GM23338 (cell line): Measurements from ENCODE around the gene GAB2. TPM values are rescaled to one million over a fixed set of nuclear protein-coding genes. Genes with fewer than 3 reads are reported as not detected.
"Not testable (repeated sequence)": the region's sequence is repeated elsewhere in the genome, so short reads cannot be mapped to it uniquely, and the experiment has no call there.

Experiments
- ATAC-seq: fragments of 200-7000 bp; cut with Tn5 transposase; 3 replicates; pipeline ENCODE4 v1.9.1; 2020
- DNase-seq: peaks from one replicate; pipeline ENCODE4 v3.0.0-alpha.2; 2015; ENCODE audit warnings: low spot score
- H2AFZ ChIP-seq: fragments of 200-600 bp; sonication (generic); 2 replicates; pipeline ENCODE4 v1.8.0; 2016; ENCODE audit warnings: antibody characterized with exemption, mild to moderate bottlenecking, moderate library complexity
- H3F3A ChIP-seq: fragments of 200-600 bp; sonication (generic); replicated peaks from 2 replicates; pipeline ENCODE4 v1.8.0; 2017; ENCODE audit warnings: antibody characterized with exemption, mixed run types, low read depth
- H3K27ac ChIP-seq: fragments of 200-600 bp; sonication (generic); 2 replicates; pipeline ENCODE4 v1.6.1; 2016; ENCODE audit warnings: low read depth
- H3K27me3 ChIP-seq: fragments of 200-600 bp; sonication (generic); 2 replicates; pipeline ENCODE4 v1.8.0; 2016; ENCODE audit warnings: mild to moderate bottlenecking, mixed run types, moderate library complexity; ENCODE audit not compliant: insufficient read depth
- H3K36me3 ChIP-seq: fragments of 200-600 bp; sonication (generic); 2 replicates; pipeline ENCODE4 v1.8.0; 2016; ENCODE audit warnings: mild to moderate bottlenecking; ENCODE audit not compliant: insufficient read depth
- H3K4me1 ChIP-seq: fragments of 200-600 bp; sonication (generic); 2 replicates; pipeline ENCODE4 v1.8.0; 2016; ENCODE audit warnings: mild to moderate bottlenecking, moderate library complexity; ENCODE audit not compliant: insufficient read depth
- H3K4me2 ChIP-seq: fragments of 200-600 bp; sonication (generic); 2 replicates; pipeline ENCODE4 v1.7.1; 2017; ENCODE audit warnings: mixed run types
- H3K4me3 ChIP-seq: fragments of 200-600 bp; sonication (generic); 2 replicates; pipeline ENCODE4 v1.6.1; 2016; ENCODE audit warnings: mixed run types
- H3K79me2 ChIP-seq: fragments of 200-600 bp; sonication (generic); replicated peaks from 2 replicates; pipeline ENCODE4 v1.8.0; 2017; ENCODE audit warnings: mild to moderate bottlenecking; ENCODE audit not compliant: insufficient read depth
- H3K9me2 ChIP-seq: fragments of 200-600 bp; sonication (generic); 2 replicates; pipeline ENCODE4 v1.8.0; 2017; ENCODE audit not compliant: insufficient read depth
- H4K20me1 ChIP-seq: fragments of 200-600 bp; sonication (generic); replicated peaks from 2 replicates; pipeline ENCODE4 v1.8.0; 2017; ENCODE audit warnings: mild to moderate bottlenecking; ENCODE audit not compliant: insufficient read depth
- H3K27ac Mint-ChIP-seq: 2 replicates; pipeline ENCODE4 v1.8.0; 2020; ENCODE audit warnings: inconsistent platforms, mild to moderate bottlenecking, moderate library complexity, mixed read lengths
- H3K27me3 Mint-ChIP-seq: 3 replicates; pipeline ENCODE4 v1.8.0; 2022; ENCODE audit warnings: low read depth, mild to moderate bottlenecking, moderate library complexity, mixed read lengths, inconsistent platforms; ENCODE audit not compliant: insufficient read depth, poor library complexity
- H3K36me3 Mint-ChIP-seq: 3 replicates; pipeline ENCODE4 v1.8.0; 2021; ENCODE audit warnings: low read depth, mild to moderate bottlenecking, inconsistent platforms, moderate library complexity, mixed read lengths
- H3K4me1 Mint-ChIP-seq: 3 replicates; pipeline ENCODE4 v1.8.0; 2020; ENCODE audit warnings: mild to moderate bottlenecking, inconsistent platforms, mixed read lengths
- H3K4me3 Mint-ChIP-seq: 3 replicates; pipeline ENCODE4 v1.8.0; 2021; ENCODE audit warnings: moderate library complexity, mild to moderate bottlenecking, inconsistent platforms, mixed read lengths
- H3K9me3 Mint-ChIP-seq: 3 replicates; pipeline ENCODE4 v1.8.0; 2020; ENCODE audit warnings: moderate library complexity, mild to moderate bottlenecking, inconsistent platforms, mixed read lengths
- CREB1 ChIP-seq: fragments of 250-450 bp; sonication (Bioruptor Pico); IDR thresholded peaks from 2 replicates; pipeline ENCODE4 v1.5.0; 2020; ENCODE audit warnings: low read depth, mild to moderate bottlenecking, moderate library complexity
- ETS1 ChIP-seq: IDR thresholded peaks from 2 replicates; pipeline ENCODE4 v1.6.1; 2016; ENCODE audit warnings: antibody characterized with exemption
- EZH2 ChIP-seq: fragments of 200-600 bp; sonication (generic); IDR thresholded peaks from one replicate; pipeline ENCODE4 v1.8.0; 2017; ENCODE audit warnings: antibody characterized with exemption, mild to moderate bottlenecking, low read depth; ENCODE audit not compliant: unreplicated experiment
- JUNB ChIP-seq: IDR thresholded peaks from one replicate; pipeline ENCODE4 v1.6.1; 2016; ENCODE audit warnings: antibody characterized with exemption; ENCODE audit not compliant: unreplicated experiment
- POLR2AphosphoS5 ChIP-seq: IDR thresholded peaks from 2 replicates; pipeline ENCODE4 v1.6.1; 2016; ENCODE audit warnings: antibody characterized with exemption, low read depth
- REST ChIP-seq: IDR thresholded peaks from one replicate; pipeline ENCODE4 v1.6.1; 2018; ENCODE audit warnings: antibody characterized with exemption; ENCODE audit not compliant: unreplicated experiment
- STAT1 ChIP-seq: IDR thresholded peaks from one replicate; pipeline ENCODE4 v1.6.1; 2016; ENCODE audit warnings: antibody characterized with exemption; ENCODE audit not compliant: unreplicated experiment
- ZNF114 ChIP-seq: fragments of 250-450 bp; sonication (Bioruptor Pico); IDR thresholded peaks from 2 replicates; pipeline ENCODE4 v1.5.0; 2020; ENCODE audit warnings: mild to moderate bottlenecking, moderate library complexity
- polyA plus RNA-seq: library from polyadenylated mRNA; unstranded; fragments of >200 nt; fragmentation: Nextera tagmentation; extraction: Ambion mirVana; gene quantifications from 2 replicates; pipeline ENCODE4 v1.2.1, GENCODE V29; 2016
- total RNA-seq: library from RNA; depleted of rRNA; stranded (reverse); fragments of >200 nt; shearing (Covaris generic); gene quantifications from 2 replicates; pipeline ENCODE4 v1.2.3, GENCODE V29; 2014

Gene GAB2
- total and polyA plus RNA-seq, 2 experiments from 2014 or later = 2.0 to 10.8 TPM

GRCh38 chr11:78223320-78223954 is 194.2 kb downstream of the GAB2 start:
- Histone ChIP-seq H3K4me2 (no peak overlapping the region), H3K9me2 (no peaks in the 10 kb centered on the region), H3K36me3 (no peaks in the 10 kb centered on the region), H3K79me2 (no peaks in the 10 kb centered on the region), H3K4me1 (no peaks in the 10 kb centered on the region), H3K4me3 (no peak overlapping the region), H4K20me1 (no peaks in the 10 kb centered on the region), H2AFZ (no peak overlapping the region), H3K27ac (no peak overlapping the region), H3F3A (no peaks in the 10 kb centered on the region), H3K27me3 (no peaks in the 10 kb centered on the region)
- no peak for TF ChIP-seq STAT1
- no peak for TF ChIP-seq CREB1
- TF ChIP-seq EZH2 = no peak
- no peak for TF ChIP-seq REST
- no peak for TF ChIP-seq ZNF114 (CRISPR knock-in tag)
- TF ChIP-seq ETS1 = no peak
- TF ChIP-seq JUNB = no peak
- no peak for TF ChIP-seq POLR2AphosphoS5
- Mint-ChIP-seq H3K4me1 (no peaks in the 10 kb centered on the region; the same call in 2 of the 3 replicates), H3K27ac (no peak overlapping the region), H3K27me3 (peaks cover 4% of the 10 kb centered on the region), H3K4me3 (no peak overlapping the region), H3K9me3 (no peaks in the 10 kb centered on the region; the same call in 2 of the 3 replicates), H3K36me3 (peaks cover 12% of the 10 kb centered on the region; the same call in 1 of the 3 replicates)
- ATAC-seq = no peak
- no peak for DNase-seq

GRCh38 chr11:78222726-78223125 is 194.9 kb downstream of the GAB2 start:
- H3K36me3 Mint-ChIP-seq = peaks cover 13% of the 10 kb centered on the region; the same call in 1 of the 3 replicates
- not testable (repeated sequence) for H3K36me3 ChIP-seq, H3K27ac Mint-ChIP-seq, H3K79me2 ChIP-seq, H3K27me3 ChIP-seq, ATAC-seq, H3F3A ChIP-seq, H3K4me3 Mint-ChIP-seq, H2AFZ ChIP-seq, H3K9me3 Mint-ChIP-seq, H3K27ac ChIP-seq, DNase-seq, H3K4me1 ChIP-seq, H3K4me2 ChIP-seq, H3K9me2 ChIP-seq, H3K27me3 Mint-ChIP-seq, H3K4me1 Mint-ChIP-seq, H3K4me3 ChIP-seq, H4K20me1 ChIP-seq
